Adrenal gland (tissue), 5 donors: Measurements from ENCODE around the gene ZNF185.

Experiments used
- CTCF ChIP-seq, 6 experiments: fragments of 450-650 bp in 4 of 6; fragments of 200-600 bp in 2 of 6; sonication (generic) in 1 of 6; IDR thresholded peaks; 1 replicate in 5 of 6; 2 replicates in 1 of 6; pipeline versions ENCODE4 v1.5.1 to v1.8.0; 2016 to 2021; ENCODE audit warnings: antibody characterized with exemption in 6 of 6, mild to moderate bottlenecking in 2 of 6, moderate library complexity in 1 of 6
- POLR2A ChIP-seq, 2 donors: fragments of 450-650 bp; IDR thresholded peaks; one replicate each; pipeline ENCODE4 v1.6.1; 2017; ENCODE audit warnings: antibody characterized with exemption in 2 of 2, mild to moderate bottlenecking in 2 of 2, moderate library complexity in 1 of 2
- donor health status: DM: no; HTN: no; CAD: no.

- TF ChIP-seq CTCF (IDR thresholded peaks at IDR 0.05): no peak
- no peak for TF ChIP-seq POLR2A (IDR thresholded peaks at IDR 0.05)
These were observed 25.7 kb downstream of the ZNF185 start for GRCh38 chrX:152923599-152923998.
